NCI-H69 (cell line): ENCODE results near the gene HDAC9.
"Not testable (repeated sequence)": the region's sequence is repeated elsewhere in the genome, so short reads cannot be mapped to it uniquely, and the experiment has no call there.

ENCODE experiments used
- DNase-seq: peaks from one replicate; lab custom pipeline; 2025; lab: John Stamatoyannopoulos, UW

HDAC9 gene

GRCh38 chr7:19024261-19024660 is 528.7 kb downstream of the HDAC9 start:
- DNase-seq = no peak

- DNase-seq = no peak
Measured at GRCh38 chr7:19026888-19027287, 531.3 kb downstream of the HDAC9 start.

GRCh38 chr7:19030281-19030680 is 534.7 kb downstream of the HDAC9 start:
- no peak for DNase-seq

- not testable (repeated sequence) for DNase-seq
Measured at GRCh38 chr7:19032942-19033341, 537.4 kb downstream of the HDAC9 start.

DNA sequence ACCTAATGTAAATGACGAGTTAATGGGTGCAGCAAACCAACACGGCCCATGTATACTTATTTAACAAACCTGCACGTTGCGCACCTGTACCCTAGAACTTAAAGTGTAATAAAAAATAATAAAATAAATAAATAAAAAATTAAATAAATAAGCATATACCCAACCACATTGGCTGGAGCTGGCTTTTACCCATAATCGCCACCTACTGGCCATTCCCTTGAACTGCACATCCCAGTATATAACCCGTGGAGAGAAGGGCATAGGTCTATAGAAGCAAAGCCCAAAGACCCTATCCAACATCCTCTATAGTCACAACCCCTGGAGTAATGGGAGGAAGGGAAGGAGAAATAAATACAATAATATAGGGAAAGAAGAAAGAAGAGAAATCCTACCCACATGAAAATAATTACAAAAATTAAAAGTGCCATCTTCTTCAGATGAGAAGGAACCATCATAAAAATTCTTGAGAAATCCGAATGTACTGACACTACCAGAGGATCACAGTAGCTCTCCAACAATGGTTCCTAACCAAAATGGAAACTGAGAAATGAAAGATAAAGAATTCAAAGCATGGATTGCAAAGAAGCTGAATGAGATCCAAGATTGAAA is 556.3 kb downstream of the HDAC9 start:
- peak; percentile 57 for DNase-seq
